WTC11 (cell line): ENCODE data around the gene CCDC138. TPM values are rescaled to one million over a fixed set of nuclear protein-coding genes. Genes with fewer than 3 reads are reported as not detected.

Source experiments
- ATAC-seq: fragments of 200-7000 bp; cut with Tn5 transposase; 2 replicates; pipeline ENCODE4 v1.10.0; 2021; ENCODE audit warnings: mild to moderate bottlenecking, moderate library complexity
- CTCF ChIA-PET: fragments of 300-600 bp; sonication (Branson Sonifier 250); formaldehyde crosslinking; loops from one replicate; lab custom pipeline; 2021; ENCODE audit warnings: antibody characterized with exemption; lab: Charles Lee
- POLR2A ChIA-PET: fragments of 350-600 bp; sonication (Branson Sonifier 250); formaldehyde crosslinking; loops from one replicate; lab custom pipeline; 2021; ENCODE audit warnings: antibody characterized with exemption; lab: Charles Lee
- DNase-seq: peaks from one replicate; pipeline ENCODE4 v3.0.0; 2021; ENCODE audit warnings: low spot score
- H3K27ac Mint-ChIP-seq: 2 replicates; pipeline ENCODE4 v1.8.0; 2021; ENCODE audit warnings: mixed read lengths
- H3K27me3 Mint-ChIP-seq: 2 replicates; pipeline ENCODE4 v1.8.0; 2021; ENCODE audit warnings: low read depth, mild to moderate bottlenecking, moderate library complexity, mixed read lengths
- H3K36me3 Mint-ChIP-seq: 2 replicates; pipeline ENCODE4 v1.8.0; 2021; ENCODE audit warnings: mixed read lengths
- H3K4me1 Mint-ChIP-seq: 2 replicates; pipeline ENCODE4 v1.8.0; 2022; ENCODE audit warnings: mixed read lengths
- H3K4me3 Mint-ChIP-seq: 2 replicates; pipeline ENCODE4 v1.8.0; 2021; ENCODE audit warnings: mild to moderate bottlenecking, moderate library complexity, mixed read lengths
- H3K9me3 Mint-ChIP-seq: 2 replicates; pipeline ENCODE4 v1.8.0; 2021; ENCODE audit warnings: mixed read lengths
- CBFB ChIP-seq: sonication (generic); formaldehyde crosslinking; IDR thresholded peaks from 2 replicates; pipeline ENCODE4 v1.8.1; 2022; ENCODE audit warnings: mild to moderate bottlenecking, low read depth, missing genetic modification reagents
- CDX4 ChIP-seq: fragments of 250-450 bp; sonication (Bioruptor Pico); IDR thresholded peaks from 2 replicates; pipeline ENCODE4 v1.9.0; 2021; ENCODE audit warnings: moderate library complexity, mild to moderate bottlenecking, inconsistent platforms, borderline replicate concordance
- ETV6 ChIP-seq: sonication (generic); formaldehyde crosslinking; IDR thresholded peaks from 2 replicates; pipeline ENCODE4 v1.8.1; 2022; ENCODE audit warnings: mild to moderate bottlenecking, missing genetic modification reagents
- FOXP1 ChIP-seq: sonication (generic); formaldehyde crosslinking; IDR thresholded peaks from 2 replicates; pipeline ENCODE4 v1.8.0; 2022; ENCODE audit warnings: missing genetic modification reagents, mild to moderate bottlenecking, moderate library complexity, borderline replicate concordance
- JAZF1 ChIP-seq: fragments of 250-450 bp; sonication (Bioruptor Pico); IDR thresholded peaks from 2 replicates; pipeline ENCODE4 v1.9.0; 2021; ENCODE audit warnings: moderate library complexity, mild to moderate bottlenecking, inconsistent platforms
- JUN ChIP-seq: sonication (generic); formaldehyde crosslinking; IDR thresholded peaks from 2 replicates; pipeline ENCODE4 v1.8.0; 2023; ENCODE audit warnings: mild to moderate bottlenecking, missing genetic modification reagents
- PREB ChIP-seq: sonication (generic); formaldehyde crosslinking; IDR thresholded peaks from 2 replicates; pipeline ENCODE4 v1.8.1; 2022; ENCODE audit warnings: mild to moderate bottlenecking, missing genetic modification reagents, moderate library complexity, borderline replicate concordance
- SOX15 ChIP-seq: fragments of 250-450 bp; sonication (Bioruptor Pico); IDR thresholded peaks from 2 replicates; pipeline ENCODE4 v1.9.0; 2021; ENCODE audit warnings: mild to moderate bottlenecking
- SP1 ChIP-seq: sonication (generic); formaldehyde crosslinking; conservative IDR thresholded peaks from 2 replicates; pipeline ENCODE4 v1.8.1; 2022; ENCODE audit warnings: missing genetic modification reagents
- ZNF512 ChIP-seq: sonication (generic); formaldehyde crosslinking; IDR thresholded peaks from 2 replicates; pipeline ENCODE4 v1.8.1; 2022; ENCODE audit warnings: missing genetic modification reagents, borderline replicate concordance
- ZNF671 ChIP-seq: fragments of 250-450 bp; sonication (Bioruptor Pico); IDR thresholded peaks from 2 replicates; pipeline ENCODE4 v1.8.0; 2021; ENCODE audit warnings: mild to moderate bottlenecking
- total RNA-seq: library from RNA; stranded (reverse); gene quantifications from 3 replicates; pipeline ENCODE4 v1.2.3, GENCODE V29; 2021
- TF ChIP-seq, protein P1 (sequence below): sonication (generic); formaldehyde crosslinking; IDR thresholded peaks from 2 replicates; pipeline ENCODE4 v1.8.0; 2023; ENCODE audit warnings: mild to moderate bottlenecking, missing genetic modification reagents
- TF ChIP-seq, protein P2 (sequence below): sonication (generic); formaldehyde crosslinking; IDR thresholded peaks from 2 replicates; pipeline ENCODE4 v1.8.1; 2022; ENCODE audit warnings: mild to moderate bottlenecking, moderate library complexity, missing genetic modification reagents
- TF ChIP-seq, protein P3 (sequence below): sonication (generic); formaldehyde crosslinking; conservative IDR thresholded peaks from 2 replicates; pipeline ENCODE4 v1.8.1; 2022; ENCODE audit warnings: mild to moderate bottlenecking, missing genetic modification reagents
- TF ChIP-seq, protein P4 (sequence below): sonication (generic); formaldehyde crosslinking; IDR thresholded peaks from 2 replicates; pipeline ENCODE4 v1.8.1; 2023; ENCODE audit warnings: mild to moderate bottlenecking, missing genetic modification reagents

Gene CCDC138
- total RNA-seq, 1 experiment from 2014 or later, result 23.5 TPM

DNA sequence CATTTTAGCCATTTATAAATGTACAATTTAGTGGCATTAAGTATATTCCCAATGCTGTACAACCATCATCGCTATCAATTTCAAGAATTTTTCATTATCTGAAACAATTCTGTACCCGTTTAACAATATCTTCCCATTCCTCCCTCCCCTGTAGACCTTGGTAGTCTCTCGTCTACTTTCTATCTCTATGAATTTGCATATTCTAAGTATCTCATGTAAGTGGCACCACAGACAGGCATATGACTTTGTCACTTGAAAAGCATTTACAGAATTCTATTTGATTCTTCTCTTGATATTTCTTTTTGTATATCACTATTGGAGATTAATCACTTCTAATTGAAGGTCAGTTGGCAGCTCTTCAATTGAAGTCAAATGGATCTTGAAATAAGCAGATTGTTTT is 48.0 kb downstream of the CCDC138 start:
- POLR2A ChIA-PET, result no interaction called here
- Mint-ChIP-seq H3K27ac (no peak overlapping the region), H3K4me3 (no peak overlapping the region), H3K36me3 (peaks cover 43% of the 10 kb centered on the region), H3K4me1 (peaks cover 13% of the 10 kb centered on the region), H3K27me3 (no peaks in the 10 kb centered on the region), H3K9me3 (peaks cover 37% of the 10 kb centered on the region)
- TF ChIP-seq SOX15 (CRISPR knock-in tag) (no peak), CBFB (CRISPR knock-in tag) (no peak)
- CTCF ChIA-PET, result no interaction called here
- DNase-seq (no peak), ATAC-seq (no peak)

DNA sequence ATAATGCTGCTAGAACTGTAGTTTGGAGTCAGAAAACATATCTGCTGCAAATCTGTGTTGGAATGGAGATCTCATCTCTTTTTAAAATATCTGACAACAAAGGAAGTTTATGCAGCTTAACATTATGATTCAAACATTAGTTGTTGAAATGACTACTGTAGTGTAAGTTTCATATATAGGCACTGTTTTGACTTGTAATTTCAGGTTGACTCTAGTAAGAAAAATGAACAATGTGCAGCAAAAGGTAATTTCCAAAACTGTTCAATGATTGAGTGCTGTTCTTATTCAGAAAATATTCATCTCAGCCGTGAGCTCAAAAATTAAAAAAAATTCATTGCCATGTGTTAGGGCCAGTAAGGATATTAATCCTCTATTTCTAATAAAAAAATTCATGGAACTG is 48.5 kb downstream of the CCDC138 start:
- Mint-ChIP-seq H3K27ac (no peak overlapping the region), H3K9me3 (peaks cover 41% of the 10 kb centered on the region), H3K36me3 (peaks cover 47% of the 10 kb centered on the region), H3K27me3 (no peaks in the 10 kb centered on the region), H3K4me3 (no peak overlapping the region), H3K4me1 (peaks cover 13% of the 10 kb centered on the region)
- ATAC-seq (no peak), DNase-seq (no peak)
- CTCF ChIA-PET, result no interaction called here
- POLR2A ChIA-PET, result no interaction called here
- no peak for TF ChIP-seq FOXP1 (CRISPR knock-in tag)

DNA sequence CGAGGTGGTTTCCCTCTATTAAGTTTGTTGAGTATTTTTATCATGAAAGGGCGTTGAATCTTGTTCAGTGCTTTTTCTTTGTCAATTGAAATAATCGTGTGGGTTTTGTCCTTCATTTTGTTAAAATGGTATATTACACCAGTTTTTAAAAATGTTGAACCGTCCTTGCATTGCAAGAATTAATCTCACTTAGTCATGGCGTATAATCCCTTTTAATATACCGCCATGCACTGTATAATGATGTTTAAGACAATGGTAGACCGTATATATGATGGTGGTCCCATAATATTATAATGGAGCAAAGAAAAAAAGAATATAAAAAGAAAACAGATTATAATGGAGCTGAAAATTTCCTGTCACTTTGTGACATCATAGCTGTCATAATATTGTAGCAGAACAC is 50.6 kb downstream of the CCDC138 start:
- DNase-seq, result no peak
- Mint-ChIP-seq H3K27me3 (no peaks in the 10 kb centered on the region), H3K27ac (no peak overlapping the region), H3K4me3 (no peak overlapping the region), H3K9me3 (peaks cover 59% of the 10 kb centered on the region), H3K36me3 (peaks cover 67% of the 10 kb centered on the region), H3K4me1 (peaks cover 13% of the 10 kb centered on the region)
- POLR2A ChIA-PET, result no interaction called here
- no peak for ATAC-seq
- no peak for TF ChIP-seq JUN
- TF ChIP-seq, protein P1, sequence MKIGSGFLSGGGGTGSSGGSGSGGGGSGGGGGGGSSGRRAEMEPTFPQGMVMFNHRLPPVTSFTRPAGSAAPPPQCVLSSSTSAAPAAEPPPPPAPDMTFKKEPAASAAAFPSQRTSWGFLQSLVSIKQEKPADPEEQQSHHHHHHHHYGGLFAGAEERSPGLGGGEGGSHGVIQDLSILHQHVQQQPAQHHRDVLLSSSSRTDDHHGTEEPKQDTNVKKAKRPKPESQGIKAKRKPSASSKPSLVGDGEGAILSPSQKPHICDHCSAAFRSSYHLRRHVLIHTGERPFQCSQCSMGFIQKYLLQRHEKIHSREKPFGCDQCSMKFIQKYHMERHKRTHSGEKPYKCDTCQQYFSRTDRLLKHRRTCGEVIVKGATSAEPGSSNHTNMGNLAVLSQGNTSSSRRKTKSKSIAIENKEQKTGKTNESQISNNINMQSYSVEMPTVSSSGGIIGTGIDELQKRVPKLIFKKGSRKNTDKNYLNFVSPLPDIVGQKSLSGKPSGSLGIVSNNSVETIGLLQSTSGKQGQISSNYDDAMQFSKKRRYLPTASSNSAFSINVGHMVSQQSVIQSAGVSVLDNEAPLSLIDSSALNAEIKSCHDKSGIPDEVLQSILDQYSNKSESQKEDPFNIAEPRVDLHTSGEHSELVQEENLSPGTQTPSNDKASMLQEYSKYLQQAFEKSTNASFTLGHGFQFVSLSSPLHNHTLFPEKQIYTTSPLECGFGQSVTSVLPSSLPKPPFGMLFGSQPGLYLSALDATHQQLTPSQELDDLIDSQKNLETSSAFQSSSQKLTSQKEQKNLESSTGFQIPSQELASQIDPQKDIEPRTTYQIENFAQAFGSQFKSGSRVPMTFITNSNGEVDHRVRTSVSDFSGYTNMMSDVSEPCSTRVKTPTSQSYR (CRISPR knock-in tag), result no peak
- no peak for TF ChIP-seq JAZF1 (CRISPR knock-in tag)
- TF ChIP-seq CDX4 (CRISPR knock-in tag), result no peak
- TF ChIP-seq ZNF512 (CRISPR knock-in tag), result no peak
- TF ChIP-seq, protein P2, sequence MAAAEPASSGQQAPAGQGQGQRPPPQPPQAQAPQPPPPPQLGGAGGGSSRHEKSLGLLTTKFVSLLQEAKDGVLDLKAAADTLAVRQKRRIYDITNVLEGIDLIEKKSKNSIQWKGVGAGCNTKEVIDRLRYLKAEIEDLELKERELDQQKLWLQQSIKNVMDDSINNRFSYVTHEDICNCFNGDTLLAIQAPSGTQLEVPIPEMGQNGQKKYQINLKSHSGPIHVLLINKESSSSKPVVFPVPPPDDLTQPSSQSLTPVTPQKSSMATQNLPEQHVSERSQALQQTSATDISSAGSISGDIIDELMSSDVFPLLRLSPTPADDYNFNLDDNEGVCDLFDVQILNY (CRISPR knock-in tag), result no peak
- no peak for TF ChIP-seq PREB (CRISPR knock-in tag)
- TF ChIP-seq, protein P3, sequence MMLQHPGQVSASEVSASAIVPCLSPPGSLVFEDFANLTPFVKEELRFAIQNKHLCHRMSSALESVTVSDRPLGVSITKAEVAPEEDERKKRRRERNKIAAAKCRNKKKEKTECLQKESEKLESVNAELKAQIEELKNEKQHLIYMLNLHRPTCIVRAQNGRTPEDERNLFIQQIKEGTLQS, result no peak
- TF ChIP-seq SP1, result no peak
- no peak for TF ChIP-seq ETV6
- TF ChIP-seq CBFB (CRISPR knock-in tag), result no peak
- TF ChIP-seq, protein P4, sequence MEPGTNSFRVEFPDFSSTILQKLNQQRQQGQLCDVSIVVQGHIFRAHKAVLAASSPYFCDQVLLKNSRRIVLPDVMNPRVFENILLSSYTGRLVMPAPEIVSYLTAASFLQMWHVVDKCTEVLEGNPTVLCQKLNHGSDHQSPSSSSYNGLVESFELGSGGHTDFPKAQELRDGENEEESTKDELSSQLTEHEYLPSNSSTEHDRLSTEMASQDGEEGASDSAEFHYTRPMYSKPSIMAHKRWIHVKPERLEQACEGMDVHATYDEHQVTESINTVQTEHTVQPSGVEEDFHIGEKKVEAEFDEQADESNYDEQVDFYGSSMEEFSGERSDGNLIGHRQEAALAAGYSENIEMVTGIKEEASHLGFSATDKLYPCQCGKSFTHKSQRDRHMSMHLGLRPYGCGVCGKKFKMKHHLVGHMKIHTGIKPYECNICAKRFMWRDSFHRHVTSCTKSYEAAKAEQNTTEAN, result no peak
- no peak for TF ChIP-seq ZNF671 (CRISPR knock-in tag)
- CTCF ChIA-PET, result no interaction called here
